CD14-positive monocyte (primary cell): ENCODE results near the gene AFG3L2. TPM values are rescaled to one million over a fixed set of nuclear protein-coding genes. Genes with fewer than 3 reads are reported as not detected.

Source experiments
- DNase-seq, 3 donors: peaks; one replicate each; pipeline ENCODE4 v3.0.0-alpha.2; 2011 to 2022
- H2AFZ ChIP-seq: 2 replicates; pipeline ENCODE4 v1.6.0; 2012; ENCODE audit warnings: mild to moderate bottlenecking, low read depth, low read length, inconsistent platforms; ENCODE audit not compliant: insufficient read depth, poor library complexity, severe bottlenecking
- H3K27ac ChIP-seq, 2 donors: 1 replicate in 1 of 2; 2 replicates in 1 of 2; pipeline ENCODE4 v1.5.1; 2012 to 2013; ENCODE audit warnings: low read length in 2 of 2, control low read depth in 1 of 2, inconsistent platforms in 1 of 2, low read depth in 1 of 2, mild to moderate bottlenecking in 1 of 2
- H3K27me3 ChIP-seq, 2 donors: one replicate each; pipeline versions ENCODE4 v1.6.0 to v1.6.1; 2011 to 2013; ENCODE audit warnings: low read length in 2 of 2; ENCODE audit not compliant: control insufficient read depth in 2 of 2, insufficient read depth in 2 of 2
- H3K36me3 ChIP-seq, 2 donors: replicated peaks in 1 of 2; 1 replicate in 1 of 2; 2 replicates in 1 of 2; pipeline versions ENCODE4 v1.5.1 to v1.6.1; 2012 to 2013; ENCODE audit warnings: low read length in 2 of 2, control low read depth in 1 of 2, inconsistent platforms in 1 of 2, mild to moderate bottlenecking in 1 of 2; ENCODE audit not compliant: insufficient read depth in 2 of 2, control insufficient read depth in 1 of 2
- H3K4me1 ChIP-seq, 2 donors: 1 replicate in 1 of 2; 2 replicates in 1 of 2; pipeline versions ENCODE4 v1.5.1 to v1.6.1; 2012 to 2013; ENCODE audit warnings: low read length in 2 of 2, control low read depth in 1 of 2, inconsistent platforms in 1 of 2, mild to moderate bottlenecking in 1 of 2, moderate library complexity in 1 of 2; ENCODE audit not compliant: insufficient read depth in 2 of 2, control insufficient read depth in 1 of 2
- H3K4me2 ChIP-seq: replicated peaks from 2 replicates; pipeline ENCODE3; 2012; ENCODE audit warnings: low read length, moderate library complexity, mild to moderate bottlenecking; ENCODE audit not compliant: poor library complexity, severe bottlenecking; ENCODE audit errors: extremely low read depth
- H3K4me3 ChIP-seq, 3 experiments: fragments of 200-600 bp in 1 of 3; sonication (generic) in 1 of 3; replicated peaks in 1 of 3; 1 replicate in 2 of 3; 2 replicates in 1 of 3; pipeline ENCODE4 v1.5.1; 2011 to 2013; ENCODE audit warnings: low read length in 3 of 3, mild to moderate bottlenecking in 3 of 3, control low read depth in 2 of 3, low read depth in 2 of 3, inconsistent platforms in 1 of 3, moderate library complexity in 1 of 3
- H3K79me2 ChIP-seq: 2 replicates; pipeline ENCODE4 v1.6.0; 2012; ENCODE audit warnings: mild to moderate bottlenecking, control low read depth, inconsistent platforms, low read length, moderate library complexity; ENCODE audit not compliant: insufficient read depth
- H3K9ac ChIP-seq: 2 replicates; pipeline ENCODE4 v1.6.0; 2017; ENCODE audit warnings: low read length, mild to moderate bottlenecking; ENCODE audit not compliant: insufficient read depth, poor library complexity, severe bottlenecking
- H3K9me3 ChIP-seq, 2 donors: replicated peaks in 1 of 2; 1 replicate in 1 of 2; 2 replicates in 1 of 2; pipeline versions ENCODE4 v1.5.1 to v1.6.1; 2012 to 2013; ENCODE audit warnings: low read length in 2 of 2, control low read depth in 1 of 2; ENCODE audit not compliant: control insufficient read depth in 1 of 2, insufficient read depth in 1 of 2
- H4K20me1 ChIP-seq: 2 replicates; pipeline ENCODE4 v1.6.0; 2012; ENCODE audit warnings: mild to moderate bottlenecking, low read length, control low read depth, moderate library complexity; ENCODE audit not compliant: insufficient read depth
- H3K27ac Mint-ChIP-seq, 7 donors: one replicate each; pipeline ENCODE4 v1.8.0; 2020; ENCODE audit warnings: mild to moderate bottlenecking in 7 of 7, mixed read lengths in 7 of 7, moderate library complexity in 6 of 7, inconsistent platforms in 2 of 7
- H3K27me3 Mint-ChIP-seq, 3 donors: one replicate each; pipeline ENCODE4 v1.8.0; 2021 to 2022; ENCODE audit warnings: low read depth in 3 of 3, mild to moderate bottlenecking in 3 of 3, mixed read lengths in 3 of 3, moderate library complexity in 3 of 3, inconsistent platforms in 1 of 3
- H3K36me3 Mint-ChIP-seq, 2 donors: one replicate each; pipeline ENCODE4 v1.8.0; 2020; ENCODE audit warnings: mixed read lengths in 2 of 2, inconsistent platforms in 1 of 2, mild to moderate bottlenecking in 1 of 2
- H3K4me1 Mint-ChIP-seq: one replicate; pipeline ENCODE4 v1.8.0; 2020; ENCODE audit warnings: mild to moderate bottlenecking, mixed read lengths
- H3K4me3 Mint-ChIP-seq, 2 donors: one replicate each; pipeline ENCODE4 v1.8.0; 2020; ENCODE audit warnings: mild to moderate bottlenecking in 2 of 2, mixed read lengths in 2 of 2, moderate library complexity in 1 of 2
- H3K9me3 Mint-ChIP-seq, 7 donors: one replicate each; pipeline ENCODE4 v1.8.0; 2020 to 2022; ENCODE audit warnings: mixed read lengths in 7 of 7, mild to moderate bottlenecking in 6 of 7, moderate library complexity in 6 of 7, inconsistent platforms in 2 of 7
- CTCF ChIP-seq: fragments of 200-600 bp; IDR thresholded peaks from one replicate; pipeline ENCODE4 v1.8.0; 2022; ENCODE audit warnings: antibody characterized with exemption, mild to moderate bottlenecking
- WGBS: methylation state at CpG from one replicate; pipeline ENCODE4 v1.1.5; 2013; ENCODE audit warnings: missing lambda C conversion rate; ENCODE audit not compliant: insufficient coverage; 5-methylcytosine and 5-hydroxymethylcytosine counted together
- intact Hi-C, 2 donors: fragments of 100-400 bp; cut with micrococcal nuclease; formaldehyde crosslinking; loops; one replicate each; pipeline versions ENCODE4 v1.15.0 to v1.15.1; 2023
- polyA plus RNA-seq, 3 donors: library from polyadenylated mRNA; depleted of rRNA in 1 of 3; unstranded in 2 of 3; stranded (reverse) in 1 of 3; fragments of 300-500 nt in 2 of 3; fragments of >200 nt in 1 of 3; fragmentation: Illumina TruSeq in 2 of 3; gene quantifications; 1 replicate in 2 of 3; 2 replicates in 1 of 3; pipeline ENCODE4 v1.2.3, GENCODE V29; 2012 to 2021

The AFG3L2 gene
- polyA plus RNA-seq, 3 donors = 13.9 to 15.5 (median 13.9) TPM

DNA sequence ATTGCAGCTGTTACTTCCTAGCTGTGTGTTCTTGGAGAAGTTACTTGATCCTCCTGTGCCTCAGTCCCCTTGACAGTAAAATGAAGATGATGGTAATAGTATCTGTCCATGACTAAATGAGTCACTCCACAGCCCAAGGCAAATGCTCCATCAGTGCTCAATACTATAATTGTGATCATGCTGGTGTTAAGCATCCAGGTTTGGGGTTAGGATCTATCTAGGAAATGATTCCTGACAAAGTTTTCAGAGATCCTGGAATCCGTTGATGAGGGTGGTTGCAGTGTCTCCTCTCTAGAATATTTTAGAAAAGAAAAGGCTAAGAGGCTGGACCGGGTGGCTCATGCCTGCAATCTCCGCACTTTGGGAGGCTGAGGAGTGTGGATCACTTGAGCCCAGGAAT is 28.0 kb upstream of the AFG3L2 start:
- H3K4me3 Mint-ChIP-seq = peak overlapping the region in 1 of 2 donors; percentile 76
- Histone ChIP-seq H3K9me3 (no peaks in the 10 kb centered on the region), H2AFZ (no peak overlapping the region), H4K20me1 (no peaks in the 10 kb centered on the region), H3K27ac (no peak overlapping the region), H3K4me3 (no peak overlapping the region), H3K4me2 (no peak overlapping the region), H3K79me2 (no peaks in the 10 kb centered on the region), H3K27me3 (peaks cover 14 to 27% of the 10 kb centered on the region in 2 donors), H3K36me3 (no peaks in the 10 kb centered on the region), H3K9ac (no peak overlapping the region), H3K4me1 (peaks cover 14 to 18% of the 10 kb centered on the region in 2 donors)
- H3K27ac Mint-ChIP-seq = no peak overlapping the region
- peaks cover 0 to 2% of the 10 kb centered on the region in 2 donors for H3K36me3 Mint-ChIP-seq
- TF ChIP-seq CTCF = no peak
- H3K4me1 Mint-ChIP-seq = peaks cover 32% of the 10 kb centered on the region
- intact Hi-C loops = loop anchor here (5.0 kb wide), 1 partner anchor 252 kb away; the partner anchor contains the start of gene SPIRE1 (in 2 of the 2)
- H3K9me3 Mint-ChIP-seq = peaks cover 0 to 1% (median 0%) of the 10 kb centered on the region in 7 donors
- no CpG with 5 or more reads among the region's 3 CpGs for WGBS
- no peak for DNase-seq
- H3K27me3 Mint-ChIP-seq = peaks cover 32 to 48% (median 40%) of the 10 kb centered on the region in 3 donors

- peak; percentile 37 to 62 (median 56) for DNase-seq
- Histone ChIP-seq H4K20me1 (no peaks in the 10 kb centered on the region), H3K4me2 (no peak overlapping the region), H3K9ac (no peak overlapping the region), H3K4me1 (peaks cover 14 to 18% of the 10 kb centered on the region in 2 donors), H3K27me3 (peaks cover 14 to 27% of the 10 kb centered on the region in 2 donors), H3K36me3 (no peaks in the 10 kb centered on the region), H3K79me2 (no peaks in the 10 kb centered on the region), H3K27ac (no peak overlapping the region), H3K9me3 (no peaks in the 10 kb centered on the region), H2AFZ (no peak overlapping the region), H3K4me3 (no peak overlapping the region)
- Mint-ChIP-seq H3K36me3 (peaks cover 0 to 2% of the 10 kb centered on the region in 2 donors), H3K27me3 (peaks cover 31 to 49% (median 41%) of the 10 kb centered on the region in 3 donors), H3K4me3 (no peak overlapping the region), H3K9me3 (peaks cover 0 to 1% (median 0%) of the 10 kb centered on the region in 7 donors), H3K27ac (peak overlapping the region in 2 of 7 donors; percentile 18 to 66), H3K4me1 (peaks cover 32% of the 10 kb centered on the region)
- intact Hi-C loops = no loop called here
- 76% methylated on average over 4 of the region's 6 CpGs for WGBS
- no peak for TF ChIP-seq CTCF
These were observed 26.8 kb upstream of the AFG3L2 start for GRCh38 chr18:12403601-12404506.
